Measurements from ENCODE around the gene SPATA2L. TPM values are rescaled to one million over a fixed set of nuclear protein-coding genes. Genes with fewer than 3 reads are reported as not detected.

Gene SPATA2L
- polyA plus RNA-seq, 1 donor (not counting 4 experiments of a cell fraction or from before 2014, with no cell fraction given) = 1.7 TPM

GRCh38 chr16:89730610-89731234 is 29.2 kb upstream of the SPATA2L start:
- Histone ChIP-seq H3K4me2 (ENCODE audit: control insufficient read depth, extremely low read depth, insufficient read depth, low read depth, low read length) (no peak overlapping the region), H3K9me3 (ENCODE audit: control insufficient read depth, low read depth, low read length) (no peaks in the 10 kb centered on the region), H3K27me3 (ENCODE audit: control insufficient read depth, extremely low read depth, insufficient read depth, low read length) (no peaks in the 10 kb centered on the region), H3K79me2 (ENCODE audit: control insufficient read depth, insufficient read depth, low read length) (peaks cover 2% of the 10 kb centered on the region), H3K4me3 (ENCODE audit: control insufficient read depth in 2 of 3, extremely low read depth in 1 of 3, insufficient read depth in 2 of 3, low read depth in 1 of 3, low read length in 3 of 3) (no peak overlapping the region), H2AFZ (ENCODE audit: control insufficient read depth, low read length) (no peak overlapping the region), H3K9ac (ENCODE audit: control insufficient read depth, extremely low read depth, insufficient read depth, low read length) (no peak overlapping the region), H3K27ac (ENCODE audit: control insufficient read depth, insufficient read depth, low read length) (no peak overlapping the region), H3K9me1 (ENCODE audit: control insufficient read depth, extremely low read depth, insufficient read depth, low read length) (no peaks in the 10 kb centered on the region), H3K36me3 (ENCODE audit: control insufficient read depth in 2 of 2, extremely low read depth in 1 of 2, insufficient read depth in 2 of 2, low read length in 2 of 2) (peaks cover 44 to 46% of the 10 kb centered on the region in 2 experiments), H3K4me1 (ENCODE audit: control insufficient read depth, extremely low read depth, insufficient read depth, low read length) (no peaks in the 10 kb centered on the region), H4K20me1 (ENCODE audit: control insufficient read depth, extremely low read depth, insufficient read depth, low read length) (no peaks in the 10 kb centered on the region)
- DNase-seq (ENCODE audit: low read depth, low spot score) (no peak), FAIRE-seq (no peak)
- dilution Hi-C loops (cut with MboI; ENCODE audit: extremely low pct_ligation_motif_present, low sequenced_read_pairs) = no loop called here
- TF ChIP-seq CTCF (optimal IDR thresholded peaks at IDR 0.05 in 1 of 3, IDR thresholded peaks at IDR 0.05 in 1 of 3, conservative IDR thresholded peaks at IDR 0.05 in 1 of 3; ENCODE audit: extremely low read depth in 1 of 3, insufficient read depth in 2 of 3, low read length in 3 of 3) (no peak), EZH2 (IDR thresholded peaks at IDR 0.05; ENCODE audit: low read length) (no peak)

- peaks cover 2% of the 10 kb centered on the region for H3K79me2 ChIP-seq (ENCODE audit: control insufficient read depth, insufficient read depth, low read length)
These were observed 28.5 kb upstream of the SPATA2L start for GRCh38 chr16:89729863-89730593.

More at GRCh38 chr16:89729863-89730593, 28.5 kb upstream of the SPATA2L start:
- H3K4me1 ChIP-seq (ENCODE audit: control insufficient read depth, extremely low read depth, insufficient read depth, low read length) = no peaks in the 10 kb centered on the region
- H3K27ac ChIP-seq (ENCODE audit: control insufficient read depth, insufficient read depth, low read length) = no peak overlapping the region
- dilution Hi-C loops (cut with MboI; ENCODE audit: extremely low pct_ligation_motif_present, low sequenced_read_pairs) = no loop called here
- DNase-seq (ENCODE audit: low read depth, low spot score) = no peak
- H3K4me3 ChIP-seq (ENCODE audit: control insufficient read depth in 2 of 3, extremely low read depth in 1 of 3, insufficient read depth in 2 of 3, low read depth in 1 of 3, low read length in 3 of 3) = no peak overlapping the region
- H3K9me3 ChIP-seq (ENCODE audit: control insufficient read depth, low read depth, low read length) = no peaks in the 10 kb centered on the region
- no peaks in the 10 kb centered on the region for H3K27me3 ChIP-seq (ENCODE audit: control insufficient read depth, extremely low read depth, insufficient read depth, low read length)
- no peak overlapping the region for H3K4me2 ChIP-seq (ENCODE audit: control insufficient read depth, extremely low read depth, insufficient read depth, low read depth, low read length)
- no peaks in the 10 kb centered on the region for H4K20me1 ChIP-seq (ENCODE audit: control insufficient read depth, extremely low read depth, insufficient read depth, low read length)
- TF ChIP-seq CTCF (optimal IDR thresholded peaks at IDR 0.05 in 1 of 3, IDR thresholded peaks at IDR 0.05 in 1 of 3, conservative IDR thresholded peaks at IDR 0.05 in 1 of 3; ENCODE audit: extremely low read depth in 1 of 3, insufficient read depth in 2 of 3, low read length in 3 of 3) (no peak), EZH2 (IDR thresholded peaks at IDR 0.05; ENCODE audit: low read length) (no peak)
- no peaks in the 10 kb centered on the region for H3K9me1 ChIP-seq (ENCODE audit: control insufficient read depth, extremely low read depth, insufficient read depth, low read length)
- no peak overlapping the region for H2AFZ ChIP-seq (ENCODE audit: control insufficient read depth, low read length)
- H3K9ac ChIP-seq (ENCODE audit: control insufficient read depth, extremely low read depth, insufficient read depth, low read length) = no peak overlapping the region
- H3K36me3 ChIP-seq (ENCODE audit: control insufficient read depth in 2 of 2, extremely low read depth in 1 of 2, insufficient read depth in 2 of 2, low read length in 2 of 2) = peaks cover 40% of the 10 kb centered on the region in 2 experiments
- no peak for FAIRE-seq
